D341Med (cell line): ENCODE measurements around the gene GATA5.
A peak's percentile ranks its signal among the peaks of the same experiment; 100 is the strongest.

Experiments
- DNase-seq: peaks from one replicate; pipeline ENCODE4 v3.0.0; 2012; ENCODE audit warnings: low spot score

Gene GATA5

DNA sequence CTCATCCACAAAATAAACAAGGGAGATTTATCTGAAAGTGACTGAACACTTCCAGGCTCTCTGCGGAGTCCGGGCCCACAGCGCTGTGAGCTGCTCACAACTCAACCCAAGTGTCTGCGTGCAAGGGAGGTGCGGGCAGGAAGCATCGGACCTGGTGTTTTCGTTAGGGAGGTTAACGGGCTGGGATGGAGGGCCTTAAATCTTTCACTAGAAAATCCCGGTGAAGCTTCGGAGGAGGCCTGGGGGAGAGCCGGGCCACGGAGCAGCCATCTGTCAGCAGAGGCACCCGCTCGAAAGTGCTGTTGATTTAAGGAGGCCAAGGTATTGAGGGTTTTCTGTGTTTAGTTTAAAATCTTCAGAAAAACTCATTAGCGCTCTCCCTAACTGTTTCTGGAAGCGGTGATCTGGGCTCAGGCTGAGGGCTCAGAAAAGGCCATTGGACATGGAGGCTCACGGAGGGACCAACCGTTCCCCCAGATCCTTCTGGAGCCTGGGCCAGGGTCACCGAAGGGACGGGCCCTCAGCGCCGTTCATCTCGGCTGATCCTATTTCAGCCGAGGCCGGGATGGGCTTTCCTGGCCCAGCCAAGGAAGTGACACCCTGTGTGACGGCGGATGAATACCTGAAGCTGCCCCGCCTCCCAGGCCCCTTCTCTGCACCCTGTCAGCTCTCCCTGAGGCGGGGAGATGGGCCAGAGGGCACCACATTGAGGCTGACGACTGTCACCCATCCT is 20.7 kb downstream of the GATA5 start:
- DNase-seq: no peak

DNA sequence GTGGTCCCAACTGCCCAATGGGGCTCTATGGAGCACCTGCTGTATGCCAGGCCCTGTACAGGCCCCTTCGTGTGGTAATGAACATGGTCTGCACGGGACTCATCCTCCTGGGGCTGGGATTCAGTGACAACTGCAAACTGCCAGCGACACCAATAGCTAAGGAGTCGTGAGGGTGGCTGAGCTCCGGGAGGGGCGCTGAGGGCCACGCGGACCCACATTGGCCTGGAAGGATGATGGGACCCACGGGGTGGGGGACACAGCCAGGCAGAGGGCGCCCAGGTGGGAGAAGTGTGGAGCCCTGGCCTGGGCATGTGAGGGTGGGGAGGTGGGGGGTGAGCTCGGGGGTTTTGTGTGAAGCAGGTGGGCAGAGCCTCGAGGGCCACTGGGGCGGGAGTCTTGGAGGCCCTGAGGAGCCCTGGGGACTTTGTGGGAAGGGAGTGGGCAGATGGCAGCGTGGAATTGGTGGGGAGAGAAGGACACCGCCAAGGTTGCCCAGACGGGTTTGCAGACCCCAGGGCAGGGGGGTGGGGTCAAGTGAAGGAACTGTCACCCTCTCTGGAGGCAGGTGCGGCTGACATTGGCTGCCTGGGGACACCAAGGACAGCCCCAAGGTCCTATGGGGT is 22.5 kb downstream of the GATA5 start:
- no peak for DNase-seq

DNA sequence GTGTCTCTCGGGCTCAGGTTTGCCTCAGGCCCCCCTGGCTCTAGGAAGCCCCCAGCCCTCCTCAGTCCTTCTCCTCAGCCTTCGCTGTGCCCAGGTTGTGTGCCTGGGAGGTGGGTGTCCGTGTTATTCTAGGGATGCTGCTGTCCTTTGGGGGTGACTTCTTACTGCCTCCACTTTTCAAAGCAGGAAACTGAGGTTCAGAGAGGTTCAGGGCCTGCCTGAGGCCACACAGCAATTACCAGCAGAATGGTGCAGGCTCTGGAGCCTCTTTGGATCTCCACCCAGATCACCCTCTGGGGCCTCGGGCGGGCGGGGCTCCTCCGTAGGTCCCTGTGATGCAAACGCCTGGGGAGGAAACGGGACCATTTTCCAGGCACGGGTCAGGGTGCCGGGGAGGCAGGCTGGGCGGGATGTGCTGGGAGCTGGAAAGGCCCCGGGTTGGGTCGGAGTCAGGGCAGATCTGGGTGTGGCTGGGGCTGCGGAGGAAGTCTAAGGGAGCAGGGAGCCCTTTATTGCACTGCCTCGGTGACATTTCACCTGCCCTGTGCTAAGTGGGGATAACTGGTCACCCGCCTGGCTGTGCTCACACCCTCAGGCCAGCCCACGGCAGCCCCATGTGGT is 23.2 kb downstream of the GATA5 start:
- no peak for DNase-seq

DNA sequence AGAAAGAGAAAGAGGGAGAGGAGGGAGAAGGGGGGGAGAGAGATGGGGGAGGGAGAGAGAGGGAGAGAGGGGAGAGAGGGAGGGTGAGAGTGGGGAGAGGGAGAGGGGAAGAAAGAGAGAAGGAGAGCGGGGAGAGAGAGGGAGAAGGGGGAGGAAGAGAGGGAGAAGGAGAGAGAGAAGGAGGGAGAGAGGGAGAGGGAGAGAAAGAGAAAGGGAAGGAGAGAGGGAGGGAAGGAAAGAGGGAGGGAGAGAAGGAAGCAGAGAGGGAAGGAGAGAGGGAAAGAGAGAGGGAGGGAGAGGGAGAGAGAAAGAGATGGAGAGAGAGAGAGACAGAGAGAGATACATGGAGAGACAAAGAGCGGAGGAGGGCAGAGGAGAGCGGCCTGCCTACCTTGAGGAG is 23.8 kb downstream of the GATA5 start:
- no peak for DNase-seq

DNA sequence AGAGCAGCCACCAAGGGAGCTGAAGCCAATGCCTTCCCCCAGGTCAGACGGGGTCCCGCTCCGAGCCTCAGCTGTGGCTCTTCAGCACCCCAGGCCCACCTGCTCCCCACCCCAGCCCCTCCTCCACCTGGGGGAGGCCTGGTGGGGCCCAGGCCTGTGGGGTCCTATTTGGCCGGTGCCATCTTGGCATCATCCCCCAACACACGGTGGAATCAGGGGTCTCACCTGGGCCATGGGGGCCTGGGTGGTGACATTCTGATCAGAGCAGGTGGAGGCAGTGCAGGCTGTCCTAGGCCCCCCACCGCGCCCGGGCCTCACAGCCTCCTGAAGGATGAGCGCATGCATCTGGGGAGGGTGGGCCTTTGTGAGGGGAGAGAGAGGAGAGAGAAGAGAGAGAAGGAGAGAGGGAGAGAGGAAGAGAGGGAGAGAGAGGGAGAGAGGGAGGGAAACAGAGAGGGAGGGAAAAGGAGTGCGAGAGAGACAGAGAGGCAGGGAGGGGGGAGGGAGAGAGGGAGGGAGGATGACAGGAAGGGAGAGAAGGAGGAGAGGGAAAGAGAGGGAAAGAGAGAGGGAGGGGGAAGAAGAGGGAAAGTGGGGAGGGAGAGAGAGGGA is 24.5 kb downstream of the GATA5 start:
- no peak for DNase-seq

DNA sequence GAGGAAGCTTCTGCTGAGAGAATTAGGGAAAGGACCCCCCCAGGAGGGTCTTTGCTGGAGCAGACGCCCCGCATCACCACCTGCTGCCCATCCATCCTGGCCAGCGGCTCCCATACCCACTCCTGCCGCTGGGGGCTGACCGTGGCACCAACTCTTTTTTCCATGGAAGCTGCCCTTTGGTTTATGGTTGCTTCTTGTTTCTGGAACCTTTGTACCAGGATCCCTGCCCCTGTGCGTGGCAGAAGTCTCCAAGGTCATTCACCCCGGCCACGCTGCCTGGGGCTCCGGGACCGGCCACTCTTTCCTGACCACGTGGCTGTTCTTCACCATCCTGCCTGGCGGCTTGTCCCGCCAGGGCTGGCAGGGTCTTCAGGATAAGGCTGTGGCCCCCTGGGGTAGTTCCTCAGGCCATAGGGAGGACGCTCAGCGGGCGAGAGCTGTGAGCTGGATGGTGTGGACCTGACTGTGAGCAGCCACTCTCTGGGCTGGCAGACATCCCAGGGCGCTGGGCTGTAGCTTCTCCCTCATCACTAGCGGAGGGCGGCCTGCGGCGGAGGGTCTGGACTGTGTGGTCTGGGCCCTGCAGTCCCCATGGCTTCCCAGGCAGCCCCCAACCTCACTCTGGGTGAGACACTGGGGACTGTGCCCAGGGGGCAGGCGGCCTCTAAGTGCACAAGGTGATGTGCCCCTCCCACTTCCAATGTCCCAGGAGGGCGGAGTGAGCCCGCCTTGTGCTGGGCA is 25.7 kb downstream of the GATA5 start:
- DNase-seq: peak; percentile 65

DNA sequence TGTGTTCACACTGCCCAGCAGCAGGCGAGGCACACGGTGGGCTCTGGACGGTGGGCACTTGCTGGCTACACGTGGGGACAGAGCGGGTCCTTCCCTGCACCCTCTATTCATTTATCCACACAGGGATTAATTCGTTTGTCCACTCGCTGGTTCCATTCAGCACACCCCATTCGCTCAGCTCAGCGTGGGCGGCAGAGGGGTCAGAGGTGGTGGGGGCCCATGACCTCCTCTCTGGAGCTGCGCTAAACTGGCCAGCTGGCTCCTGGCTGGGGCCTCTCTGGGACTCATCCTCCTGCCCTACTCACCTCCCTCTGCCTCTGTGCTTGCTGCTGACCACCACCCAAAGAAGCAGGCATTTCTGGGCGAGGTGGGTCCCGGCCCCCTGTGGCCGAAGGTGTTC is 27.0 kb downstream of the GATA5 start:
- no peak for DNase-seq

DNA sequence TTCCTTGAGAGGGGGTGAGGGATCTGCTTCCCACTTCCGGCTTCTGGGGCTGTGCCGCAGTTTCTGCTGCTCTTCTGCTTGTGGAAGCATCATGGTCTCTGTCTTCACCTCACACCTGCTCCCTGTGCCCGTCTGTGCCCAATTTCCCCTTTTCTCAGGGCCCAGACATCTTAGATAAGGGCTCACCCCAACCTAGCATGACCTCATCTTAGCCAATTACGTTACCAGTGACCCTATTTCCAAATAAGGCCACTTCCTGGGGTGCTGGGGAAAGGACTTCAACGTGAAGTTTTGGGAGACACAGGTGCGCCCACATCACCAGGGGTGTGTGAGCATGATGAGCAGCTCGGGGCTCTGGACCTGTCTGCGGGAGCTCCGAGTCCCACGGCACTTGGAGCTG is 27.8 kb downstream of the GATA5 start:
- DNase-seq: no peak

DNA sequence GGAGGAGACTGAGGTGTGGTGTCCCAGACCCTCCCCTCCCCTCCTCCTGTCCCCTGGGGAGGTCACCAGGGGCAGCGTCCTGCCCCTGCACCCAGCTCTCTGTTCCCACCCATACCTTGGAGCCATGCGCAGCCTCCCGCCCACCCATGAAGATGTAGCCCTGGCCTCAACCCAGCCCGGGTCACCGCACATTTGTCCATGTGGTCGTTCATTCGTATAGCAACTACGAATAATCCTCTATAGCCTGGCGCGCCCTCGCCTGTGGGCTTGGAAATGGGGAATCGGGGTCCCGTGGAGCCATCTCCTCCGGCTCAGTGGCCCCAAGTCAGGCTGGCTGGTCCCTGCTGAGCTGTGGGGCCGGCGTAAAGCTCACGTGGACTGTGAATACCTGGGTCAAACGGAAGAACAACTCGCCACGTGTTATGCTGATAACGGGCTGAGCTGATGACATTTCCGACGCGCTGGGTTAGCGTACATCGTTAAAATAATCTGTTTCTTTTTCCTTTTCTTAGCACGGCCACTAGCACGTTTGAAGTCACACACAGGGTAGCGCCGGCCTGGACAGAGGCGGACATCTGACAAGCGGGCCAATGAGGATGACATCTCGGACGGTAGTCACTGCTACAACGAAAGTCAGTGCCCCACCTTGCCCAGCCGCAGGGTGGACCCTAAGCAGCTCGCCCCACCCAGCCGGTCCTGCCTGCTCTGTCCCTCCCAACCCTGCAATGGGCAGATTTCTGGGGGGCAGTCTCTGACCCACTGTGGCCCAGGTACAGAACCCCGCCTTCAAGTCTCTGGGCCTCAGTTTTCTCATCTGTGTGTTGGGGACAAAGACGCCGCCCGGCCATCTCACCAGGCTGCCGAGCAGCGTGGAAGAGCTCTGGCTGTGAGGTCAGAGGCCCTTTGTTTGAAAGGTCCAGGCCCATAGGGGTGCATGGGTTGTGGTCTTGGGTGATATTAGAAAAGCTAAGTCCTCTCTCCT is 28.6 kb downstream of the GATA5 start:
- no peak for DNase-seq

DNA sequence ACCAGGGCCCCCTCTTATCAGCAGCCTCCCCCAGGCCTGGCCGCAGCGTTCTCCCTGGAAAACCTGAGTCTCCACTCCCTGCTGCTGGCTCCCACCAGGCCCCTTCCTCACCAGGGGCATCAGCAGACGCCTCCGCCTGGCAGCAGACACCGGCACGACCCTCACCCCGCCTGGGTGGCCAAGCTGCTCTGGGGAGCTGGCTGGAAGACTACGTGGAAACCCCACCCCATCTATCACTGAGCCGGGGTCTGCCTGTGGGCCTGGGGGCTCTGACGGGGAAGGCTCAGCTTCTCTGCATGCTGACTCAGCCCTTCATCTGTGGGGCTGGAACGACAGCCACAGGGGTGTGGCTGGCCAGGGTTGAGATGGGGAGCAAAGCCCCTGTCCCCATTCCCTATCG is 29.3 kb downstream of the GATA5 start:
- DNase-seq: no peak

DNA sequence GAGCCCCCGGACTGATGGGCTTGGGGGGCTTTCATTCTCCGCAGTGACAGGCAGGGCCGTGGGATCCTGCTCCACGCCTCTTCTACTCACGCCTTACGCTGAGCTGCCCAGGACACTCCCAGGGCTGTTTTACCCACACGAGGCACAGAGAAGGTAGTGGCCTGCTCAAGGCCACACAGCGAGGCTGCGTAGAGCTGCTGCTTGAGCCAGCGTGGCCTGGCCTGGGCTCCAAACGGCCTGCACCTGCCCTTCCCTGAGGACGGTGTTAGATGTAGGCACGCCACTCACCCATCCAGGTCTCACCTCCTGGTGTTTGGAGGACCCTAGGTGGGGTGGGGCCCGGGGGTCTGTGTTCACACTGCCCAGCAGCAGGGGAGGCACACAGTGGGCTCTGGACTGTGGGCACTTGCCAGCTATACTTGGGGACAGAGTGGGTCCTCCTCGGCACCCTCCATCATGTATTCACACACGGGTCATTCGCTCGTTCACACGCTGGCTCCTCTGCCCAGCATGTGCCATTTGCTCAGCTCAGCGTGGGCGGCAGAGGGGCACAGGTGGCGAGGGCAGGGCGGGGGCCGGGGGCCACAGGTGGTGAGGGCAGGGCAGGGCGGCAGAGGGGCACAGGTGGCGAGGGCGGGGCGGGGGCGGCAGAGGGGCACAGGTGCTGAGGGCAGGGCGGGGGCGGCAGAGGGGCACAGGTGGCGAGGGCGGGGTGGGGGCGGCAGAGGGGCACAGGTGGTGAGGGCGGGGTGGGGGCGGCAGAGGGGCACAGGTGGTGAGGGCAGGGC is 30.0 kb downstream of the GATA5 start:
- no peak for DNase-seq

DNA sequence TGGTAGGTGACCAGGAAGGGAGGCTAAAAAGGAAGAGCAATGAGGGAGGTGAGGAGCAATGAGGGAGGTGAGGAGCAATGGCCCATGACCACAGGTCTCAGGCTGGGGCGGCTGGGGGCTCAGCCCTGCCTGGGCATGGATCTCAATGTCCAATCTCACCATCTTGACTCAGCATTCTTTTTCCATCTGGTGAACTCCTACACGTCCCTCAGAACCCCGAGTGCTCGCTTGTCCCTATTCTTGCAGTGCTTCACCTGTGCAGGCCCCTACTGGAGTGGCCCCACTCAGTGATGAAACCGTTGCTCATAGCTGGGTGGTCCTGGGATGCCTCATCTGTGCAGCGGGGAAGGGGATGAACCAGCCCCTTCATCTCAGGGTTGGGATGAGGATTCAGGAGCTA is 31.5 kb downstream of the GATA5 start:
- DNase-seq: no peak

DNA sequence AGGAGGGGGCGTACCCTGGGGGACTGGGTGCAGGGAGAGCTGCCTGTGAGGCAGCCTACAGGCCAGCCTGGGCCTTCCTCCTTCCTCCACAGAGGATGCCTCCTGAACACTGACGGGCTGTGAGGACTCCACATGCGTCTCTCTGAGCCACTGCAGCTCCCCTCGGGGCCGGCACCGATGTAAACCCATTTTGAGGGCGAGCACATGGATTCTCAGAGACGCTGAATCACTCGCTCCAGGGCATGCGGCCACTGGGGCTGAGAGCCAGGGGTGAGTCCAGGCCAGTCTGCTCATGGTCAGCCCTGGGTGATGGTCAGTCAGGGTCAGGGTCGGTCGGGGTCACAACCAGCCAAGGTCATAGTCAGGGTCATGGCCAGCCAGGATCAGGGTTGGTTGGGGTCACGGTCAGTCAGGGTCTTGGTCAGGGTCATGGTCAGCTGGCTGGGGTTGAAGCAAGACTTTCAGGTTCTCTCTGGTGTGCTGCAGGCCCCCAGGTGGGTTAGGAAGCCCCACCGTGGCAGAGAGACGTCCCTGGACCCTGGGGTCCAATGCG is 33.7 kb downstream of the GATA5 start:
- DNase-seq: no peak

DNA sequence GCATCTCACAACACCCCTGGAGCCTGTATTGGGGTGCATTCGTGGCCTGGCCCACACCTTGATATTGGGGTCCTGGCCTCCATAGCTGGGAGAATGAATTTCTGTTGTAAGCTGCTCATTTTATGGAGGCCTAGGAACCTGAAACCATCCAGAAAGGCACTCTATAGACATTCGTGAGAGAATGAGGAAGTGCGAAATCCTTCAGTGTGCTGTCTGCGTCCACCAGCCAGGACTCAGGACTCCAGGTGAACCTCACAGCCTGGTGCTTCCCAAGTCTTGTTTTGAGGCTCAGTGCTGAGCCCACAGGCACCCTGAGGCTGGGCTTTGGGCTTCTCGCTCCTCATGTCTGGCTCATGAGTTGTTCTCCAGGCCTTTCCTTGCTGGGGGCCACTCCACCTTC is 36.6 kb downstream of the GATA5 start:
- DNase-seq: no peak

DNA sequence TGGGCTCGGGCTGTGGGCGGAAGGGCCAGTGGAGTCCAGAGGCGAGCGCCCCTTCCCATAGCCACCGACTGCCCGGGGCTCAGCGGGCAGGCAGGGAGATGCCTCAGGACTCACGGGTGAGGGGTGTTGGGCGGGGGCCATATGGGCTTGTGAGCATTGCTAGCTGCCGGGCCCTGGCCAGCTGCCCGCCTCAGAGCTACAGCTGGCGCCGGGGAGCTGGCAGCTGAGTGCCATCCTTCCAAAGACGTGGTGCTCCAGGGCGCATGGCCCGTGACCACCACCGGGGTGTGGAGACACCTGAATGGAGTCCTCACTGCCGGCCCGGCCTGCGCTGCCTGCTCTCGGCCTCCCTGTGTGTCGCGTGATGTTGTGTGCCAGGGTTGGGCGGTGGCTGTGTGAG is 37.9 kb downstream of the GATA5 start:
- DNase-seq: no peak

DNA sequence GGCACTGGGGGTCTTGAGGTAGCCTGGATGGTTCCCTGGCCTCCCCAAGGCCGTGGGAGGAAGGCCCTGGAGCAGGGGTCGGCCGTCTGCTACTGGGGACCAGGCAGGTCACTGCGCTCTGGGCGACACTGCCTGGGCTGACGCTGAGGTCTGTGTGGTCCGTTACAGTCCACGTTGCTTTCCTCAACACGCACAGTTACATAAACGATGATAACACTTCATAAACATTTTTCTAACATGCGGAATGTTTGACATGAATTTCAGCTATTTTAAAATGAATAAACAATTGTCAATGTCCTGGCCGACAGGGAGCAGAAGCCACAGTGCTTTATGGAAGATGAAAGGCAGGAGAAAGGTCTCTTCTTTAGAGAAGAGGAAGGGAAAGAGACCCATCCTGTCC is 38.3 kb downstream of the GATA5 start:
- DNase-seq: no peak

DNA sequence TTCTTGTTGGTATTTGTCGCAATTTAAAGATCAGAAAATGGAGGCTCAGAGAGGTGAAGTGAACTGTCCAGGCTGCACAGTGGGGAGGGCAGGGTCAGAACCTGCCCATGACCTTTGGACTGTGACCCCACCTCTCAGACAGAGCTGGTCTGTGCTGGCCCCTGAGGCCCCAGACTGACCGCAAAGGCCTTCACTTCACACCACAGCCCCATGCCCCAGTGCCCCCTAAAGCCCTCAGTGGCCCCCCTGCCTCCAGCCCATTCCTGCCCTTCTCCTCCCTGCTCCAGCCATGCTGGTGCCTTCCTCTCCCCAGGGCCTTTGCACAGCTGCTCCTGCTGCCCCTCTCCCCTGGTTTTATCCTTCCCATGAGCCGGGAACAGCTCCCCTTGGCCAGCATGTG is 39.1 kb downstream of the GATA5 start:
- no peak for DNase-seq

DNA sequence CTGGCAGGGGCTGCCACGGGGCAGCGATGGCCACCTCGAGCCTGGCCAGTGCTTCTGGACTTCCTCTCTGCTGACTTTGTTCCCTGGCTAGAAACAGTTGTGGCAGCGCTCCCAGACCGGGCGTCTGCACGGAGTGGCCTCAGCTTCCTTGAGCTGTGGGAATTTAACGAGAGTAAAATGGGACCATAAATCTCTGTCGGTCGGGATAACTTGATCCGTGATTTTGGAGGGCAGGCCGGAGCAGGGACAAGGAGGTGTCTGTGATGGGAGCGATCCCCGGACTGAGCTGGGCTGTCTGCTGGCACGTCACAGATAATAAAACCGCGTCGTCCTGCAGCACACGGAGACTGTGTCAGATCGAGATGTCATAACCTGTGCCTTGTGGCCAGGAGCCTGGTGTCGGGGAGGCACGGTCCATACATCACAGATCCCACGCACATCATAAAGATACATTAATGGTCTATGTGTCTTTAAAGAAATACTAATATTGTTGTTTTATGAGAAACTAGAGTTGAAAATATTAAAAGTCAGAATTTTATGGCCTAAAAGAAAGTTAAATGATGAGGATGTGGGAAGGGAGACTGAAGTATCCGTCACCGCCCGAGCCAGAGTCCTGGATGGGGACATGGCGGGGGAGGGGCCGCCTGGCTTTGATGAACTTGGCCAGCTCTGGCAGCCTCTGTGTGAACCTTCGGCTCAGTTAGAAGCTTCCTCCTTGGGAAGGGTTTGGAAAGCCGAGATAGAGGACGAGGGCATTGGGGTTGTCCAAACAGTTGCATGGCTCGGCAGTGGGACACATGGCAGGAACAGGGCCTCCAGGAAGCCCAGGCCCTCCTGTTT is 41.9 kb downstream of the GATA5 start:
- DNase-seq: no peak

DNA sequence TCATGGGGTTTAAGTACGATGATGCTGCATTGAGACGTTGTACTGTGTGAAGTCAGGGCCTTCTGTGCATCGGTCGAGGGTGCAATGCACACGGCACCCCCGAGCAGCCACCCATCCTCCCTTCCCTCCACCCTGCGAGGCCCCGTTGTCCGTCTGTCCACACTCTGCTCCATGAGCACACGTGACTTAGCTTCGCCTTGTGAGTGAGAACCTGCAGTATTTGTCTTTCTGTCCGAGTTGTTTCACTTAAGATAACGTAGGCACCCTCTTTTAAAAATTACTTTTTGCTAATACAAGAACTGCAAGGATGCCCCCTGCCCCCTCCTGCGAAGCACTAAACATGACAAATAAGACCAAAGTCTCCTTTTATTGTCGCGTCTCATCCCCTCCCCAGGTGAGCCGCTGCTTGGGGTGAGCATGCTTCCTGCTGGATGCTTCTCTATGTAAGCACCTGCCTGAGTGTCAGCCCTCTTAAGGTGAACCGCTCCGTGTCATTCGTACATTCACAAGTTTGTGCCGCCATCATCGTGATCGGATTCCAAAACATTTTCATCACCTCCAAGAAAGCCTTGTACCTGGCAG is 44.8 kb downstream of the GATA5 start:
- no peak for DNase-seq
